GM12878 (cell line): ENCODE measurements around the gene SLC22A23. TPM values are rescaled to one million over a fixed set of nuclear protein-coding genes. Genes with fewer than 3 reads are reported as not detected.

Source experiments
- ASH2L ChIP-seq: fragments of 300-600, 200-600 bp; sonication (generic); IDR thresholded peaks from 2 replicates; pipeline ENCODE4 v1.6.1; 2017; ENCODE audit warnings: low read depth, mild to moderate bottlenecking, borderline replicate concordance
- CBFB ChIP-seq: IDR thresholded peaks from 2 replicates; pipeline ENCODE4 v1.6.1; 2016; ENCODE audit warnings: antibody characterized with exemption, low read depth
- EZH2 ChIP-seq: IDR thresholded peaks from 2 replicates; pipeline ENCODE4 v1.6.1; 2012; ENCODE audit warnings: low read depth, mild to moderate bottlenecking, control low read depth, inconsistent platforms, low read length, borderline replicate concordance; ENCODE audit not compliant: control insufficient read depth
- HCFC1 ChIP-seq: fragments of 150-350 bp; IDR thresholded peaks from 2 replicates; pipeline ENCODE4 v1.6.1; 2014; ENCODE audit warnings: low read length
- NFIC ChIP-seq: IDR thresholded peaks from 2 replicates; pipeline ENCODE4 v1.6.1; 2012; ENCODE audit warnings: low read depth, mild to moderate bottlenecking, inconsistent platforms, low read length, moderate library complexity
- NRF1 ChIP-seq: conservative IDR thresholded peaks from 2 replicates; pipeline ENCODE4 v1.6.1; 2011; ENCODE audit warnings: mild to moderate bottlenecking, low read depth, low read length, improper control_type of control experiment
- POLR2A ChIP-seq: IDR thresholded peaks from 2 replicates; pipeline ENCODE4 v1.6.1; 2011; ENCODE audit warnings: low read depth, mild to moderate bottlenecking, low read length
- RAD21 ChIP-seq: IDR thresholded peaks from 2 replicates; pipeline ENCODE4 v1.6.1; 2011; ENCODE audit warnings: mild to moderate bottlenecking, low read depth, low read length, moderate library complexity; ENCODE audit not compliant: insufficient read depth
- RAD51 ChIP-seq: fragments of 450-650 bp; IDR thresholded peaks from 2 replicates; pipeline ENCODE4 v1.6.1; 2016; ENCODE audit warnings: moderate library complexity, mild to moderate bottlenecking, inconsistent platforms
- RBBP5 ChIP-seq: fragments of 200-600 bp; sonication (generic); conservative IDR thresholded peaks from 2 replicates; pipeline ENCODE4 v1.6.1; 2016
- SMAD1 ChIP-seq: fragments of 450-650 bp; IDR thresholded peaks from 2 replicates; pipeline ENCODE4 v1.6.1; 2018; ENCODE audit warnings: mild to moderate bottlenecking, low read depth; ENCODE audit not compliant: partially characterized antibody
- SUZ12 ChIP-seq: fragments of 200-600 bp; sonication (generic); IDR thresholded peaks from one replicate; pipeline ENCODE4 v1.6.1; 2018; ENCODE audit warnings: antibody characterized with exemption, mild to moderate bottlenecking; ENCODE audit not compliant: unreplicated experiment
- TARDBP ChIP-seq: IDR thresholded peaks from 2 replicates; pipeline ENCODE4 v1.6.1; 2016; ENCODE audit warnings: borderline replicate concordance
- ZSCAN29 ChIP-seq: fragments of 450-650 bp; IDR thresholded peaks from 2 replicates; pipeline ENCODE4 v1.6.1; 2017; ENCODE audit warnings: mild to moderate bottlenecking, moderate library complexity
- polyA plus RNA-seq, 11 experiments: library from polyadenylated mRNA; depleted of rRNA in 4 of 11; unstranded in 6 of 11; stranded (reverse) in 5 of 11; fragments of >200 nt; fragmentation: Nextera tagmentation in 4 of 11; fragmentation: Illumina TruSeq in 1 of 11; extraction: Ambion mirVana in 4 of 11; extraction: Trizol in 1 of 11; gene quantifications; 1 replicate in 1 of 11; 2 replicates in 10 of 11; pipeline versions ENCODE4 v1.2.1 to v1.2.3, GENCODE V29; 2011 to 2016; ENCODE audit warnings: inconsistent platforms in 2 of 11, missing spikeins in 2 of 11, low read depth in 1 of 11
- total RNA-seq, 4 experiments: library from RNA; depleted of rRNA in 3 of 4; stranded (reverse); fragments of >200 nt in 3 of 4; fragmentation: Illumina TruSeq in 1 of 4; extraction: Trizol in 1 of 4; gene quantifications; 2 replicates each; pipeline versions ENCODE4 v1.2.1 to v1.2.3, GENCODE V29; 2013 to 2021
- TF ChIP-seq, protein P1 (sequence below): fragments of 450-650 bp; IDR thresholded peaks from 2 replicates; pipeline ENCODE4 v1.6.1; 2017; ENCODE audit warnings: mild to moderate bottlenecking, moderate library complexity
- TF ChIP-seq, protein P2 (sequence below): IDR thresholded peaks from 2 replicates; pipeline ENCODE4 v1.6.1; 2012; ENCODE audit warnings: low read depth, low read length, improper control_type of control experiment
- TF ChIP-seq, protein P3 (sequence below): fragments of 450-650 bp; IDR thresholded peaks from 2 replicates; pipeline ENCODE4 v1.6.1; 2017; ENCODE audit warnings: mild to moderate bottlenecking
- TF ChIP-seq, protein P4 (sequence below): fragments of 450-650 bp; IDR thresholded peaks from 2 replicates; pipeline ENCODE4 v1.6.1; 2016; ENCODE audit warnings: mild to moderate bottlenecking
- TF ChIP-seq, protein P5 (sequence below): fragments of 450-650 bp; IDR thresholded peaks from 2 replicates; pipeline ENCODE4 v1.6.1; 2017; ENCODE audit warnings: antibody characterized with exemption, mild to moderate bottlenecking, moderate library complexity

SLC22A23 gene
- total and polyA plus RNA-seq, 10 of the 15 experiments (the other 5 are each of a cell fraction or from before 2014, with no cell fraction given): 0.20 to 2.4 (median 0.74) TPM

GRCh38 chr6:3337521-3338350 lies 119.1 kb downstream of the SLC22A23 start (continued):
- 0 out of 2 replicates have a peak, but pooled peaks have one; percentile 27 for TF ChIP-seq NFIC
- no peak for TF ChIP-seq CBFB
- no peak for TF ChIP-seq EZH2
- TF ChIP-seq, protein P1, sequence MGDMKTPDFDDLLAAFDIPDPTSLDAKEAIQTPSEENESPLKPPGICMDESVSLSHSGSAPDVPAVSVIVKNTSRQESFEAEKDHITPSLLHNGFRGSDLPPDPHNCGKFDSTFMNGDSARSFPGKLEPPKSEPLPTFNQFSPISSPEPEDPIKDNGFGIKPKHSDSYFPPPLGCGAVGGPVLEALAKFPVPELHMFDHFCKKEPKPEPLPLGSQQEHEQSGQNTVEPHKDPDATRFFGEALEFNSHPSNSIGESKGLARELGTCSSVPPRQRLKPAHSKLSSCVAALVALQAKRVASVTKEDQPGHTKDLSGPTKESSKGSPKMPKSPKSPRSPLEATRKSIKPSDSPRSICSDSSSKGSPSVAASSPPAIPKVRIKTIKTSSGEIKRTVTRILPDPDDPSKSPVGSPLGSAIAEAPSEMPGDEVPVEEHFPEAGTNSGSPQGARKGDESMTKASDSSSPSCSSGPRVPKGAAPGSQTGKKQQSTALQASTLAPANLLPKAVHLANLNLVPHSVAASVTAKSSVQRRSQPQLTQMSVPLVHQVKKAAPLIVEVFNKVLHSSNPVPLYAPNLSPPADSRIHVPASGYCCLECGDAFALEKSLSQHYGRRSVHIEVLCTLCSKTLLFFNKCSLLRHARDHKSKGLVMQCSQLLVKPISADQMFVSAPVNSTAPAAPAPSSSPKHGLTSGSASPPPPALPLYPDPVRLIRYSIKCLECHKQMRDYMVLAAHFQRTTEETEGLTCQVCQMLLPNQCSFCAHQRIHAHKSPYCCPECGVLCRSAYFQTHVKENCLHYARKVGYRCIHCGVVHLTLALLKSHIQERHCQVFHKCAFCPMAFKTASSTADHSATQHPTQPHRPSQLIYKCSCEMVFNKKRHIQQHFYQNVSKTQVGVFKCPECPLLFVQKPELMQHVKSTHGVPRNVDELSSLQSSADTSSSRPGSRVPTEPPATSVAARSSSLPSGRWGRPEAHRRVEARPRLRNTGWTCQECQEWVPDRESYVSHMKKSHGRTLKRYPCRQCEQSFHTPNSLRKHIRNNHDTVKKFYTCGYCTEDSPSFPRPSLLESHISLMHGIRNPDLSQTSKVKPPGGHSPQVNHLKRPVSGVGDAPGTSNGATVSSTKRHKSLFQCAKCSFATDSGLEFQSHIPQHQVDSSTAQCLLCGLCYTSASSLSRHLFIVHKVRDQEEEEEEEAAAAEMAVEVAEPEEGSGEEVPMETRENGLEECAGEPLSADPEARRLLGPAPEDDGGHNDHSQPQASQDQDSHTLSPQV: no peak
- TF ChIP-seq RBBP5: no peak
- TF ChIP-seq ZSCAN29: no peak
- no peak for TF ChIP-seq NRF1
- no peak for TF ChIP-seq RAD21
- no peak for TF ChIP-seq SUZ12
- TF ChIP-seq, protein P2, sequence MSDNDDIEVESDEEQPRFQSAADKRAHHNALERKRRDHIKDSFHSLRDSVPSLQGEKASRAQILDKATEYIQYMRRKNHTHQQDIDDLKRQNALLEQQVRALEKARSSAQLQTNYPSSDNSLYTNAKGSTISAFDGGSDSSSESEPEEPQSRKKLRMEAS: no peak
- TF ChIP-seq, protein P3, sequence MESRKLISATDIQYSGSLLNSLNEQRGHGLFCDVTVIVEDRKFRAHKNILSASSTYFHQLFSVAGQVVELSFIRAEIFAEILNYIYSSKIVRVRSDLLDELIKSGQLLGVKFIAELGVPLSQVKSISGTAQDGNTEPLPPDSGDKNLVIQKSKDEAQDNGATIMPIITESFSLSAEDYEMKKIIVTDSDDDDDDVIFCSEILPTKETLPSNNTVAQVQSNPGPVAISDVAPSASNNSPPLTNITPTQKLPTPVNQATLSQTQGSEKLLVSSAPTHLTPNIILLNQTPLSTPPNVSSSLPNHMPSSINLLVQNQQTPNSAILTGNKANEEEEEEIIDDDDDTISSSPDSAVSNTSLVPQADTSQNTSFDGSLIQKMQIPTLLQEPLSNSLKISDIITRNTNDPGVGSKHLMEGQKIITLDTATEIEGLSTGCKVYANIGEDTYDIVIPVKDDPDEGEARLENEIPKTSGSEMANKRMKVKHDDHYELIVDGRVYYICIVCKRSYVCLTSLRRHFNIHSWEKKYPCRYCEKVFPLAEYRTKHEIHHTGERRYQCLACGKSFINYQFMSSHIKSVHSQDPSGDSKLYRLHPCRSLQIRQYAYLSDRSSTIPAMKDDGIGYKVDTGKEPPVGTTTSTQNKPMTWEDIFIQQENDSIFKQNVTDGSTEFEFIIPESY: no peak
- no peak for TF ChIP-seq HCFC1
- no peak for TF ChIP-seq POLR2A
- TF ChIP-seq, protein P4, sequence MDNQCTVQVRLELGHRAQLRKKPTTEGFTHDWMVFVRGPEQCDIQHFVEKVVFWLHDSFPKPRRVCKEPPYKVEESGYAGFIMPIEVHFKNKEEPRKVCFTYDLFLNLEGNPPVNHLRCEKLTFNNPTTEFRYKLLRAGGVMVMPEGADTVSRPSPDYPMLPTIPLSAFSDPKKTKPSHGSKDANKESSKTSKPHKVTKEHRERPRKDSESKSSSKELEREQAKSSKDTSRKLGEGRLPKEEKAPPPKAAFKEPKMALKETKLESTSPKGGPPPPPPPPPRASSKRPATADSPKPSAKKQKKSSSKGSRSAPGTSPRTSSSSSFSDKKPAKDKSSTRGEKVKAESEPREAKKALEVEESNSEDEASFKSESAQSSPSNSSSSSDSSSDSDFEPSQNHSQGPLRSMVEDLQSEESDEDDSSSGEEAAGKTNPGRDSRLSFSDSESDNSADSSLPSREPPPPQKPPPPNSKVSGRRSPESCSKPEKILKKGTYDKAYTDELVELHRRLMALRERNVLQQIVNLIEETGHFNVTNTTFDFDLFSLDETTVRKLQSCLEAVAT: 0 out of 2 replicates have a peak, but pooled peaks have one; percentile 22
- TF ChIP-seq RAD51: no peak
- TF ChIP-seq ASH2L: no peak
- TF ChIP-seq TARDBP: no peak
- no peak for TF ChIP-seq SMAD1
- TF ChIP-seq, protein P5, sequence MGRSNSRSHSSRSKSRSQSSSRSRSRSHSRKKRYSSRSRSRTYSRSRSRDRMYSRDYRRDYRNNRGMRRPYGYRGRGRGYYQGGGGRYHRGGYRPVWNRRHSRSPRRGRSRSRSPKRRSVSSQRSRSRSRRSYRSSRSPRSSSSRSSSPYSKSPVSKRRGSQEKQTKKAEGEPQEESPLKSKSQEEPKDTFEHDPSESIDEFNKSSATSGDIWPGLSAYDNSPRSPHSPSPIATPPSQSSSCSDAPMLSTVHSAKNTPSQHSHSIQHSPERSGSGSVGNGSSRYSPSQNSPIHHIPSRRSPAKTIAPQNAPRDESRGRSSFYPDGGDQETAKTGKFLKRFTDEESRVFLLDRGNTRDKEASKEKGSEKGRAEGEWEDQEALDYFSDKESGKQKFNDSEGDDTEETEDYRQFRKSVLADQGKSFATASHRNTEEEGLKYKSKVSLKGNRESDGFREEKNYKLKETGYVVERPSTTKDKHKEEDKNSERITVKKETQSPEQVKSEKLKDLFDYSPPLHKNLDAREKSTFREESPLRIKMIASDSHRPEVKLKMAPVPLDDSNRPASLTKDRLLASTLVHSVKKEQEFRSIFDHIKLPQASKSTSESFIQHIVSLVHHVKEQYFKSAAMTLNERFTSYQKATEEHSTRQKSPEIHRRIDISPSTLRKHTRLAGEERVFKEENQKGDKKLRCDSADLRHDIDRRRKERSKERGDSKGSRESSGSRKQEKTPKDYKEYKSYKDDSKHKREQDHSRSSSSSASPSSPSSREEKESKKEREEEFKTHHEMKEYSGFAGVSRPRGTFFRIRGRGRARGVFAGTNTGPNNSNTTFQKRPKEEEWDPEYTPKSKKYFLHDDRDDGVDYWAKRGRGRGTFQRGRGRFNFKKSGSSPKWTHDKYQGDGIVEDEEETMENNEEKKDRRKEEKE: no peak
